MM.1S (cell line): ENCODE data around the gene SPTBN1.
A peak's percentile ranks its signal among the peaks of the same experiment; 100 is the strongest.

Experiments
- DNase-seq: peaks from one replicate; pipeline ENCODE4 v3.0.0-alpha.2; 2015
- H2AFZ ChIP-seq: fragments of 300-600 bp; sonication (generic); 2 replicates; pipeline ENCODE4 v1.6.0; 2016; ENCODE audit warnings: antibody characterized with exemption, low read length
- H3F3A ChIP-seq: fragments of 300-600 bp; sonication (generic); 2 replicates; pipeline ENCODE4 v1.6.1; 2016; ENCODE audit warnings: mild to moderate bottlenecking, antibody characterized with exemption, low read length, moderate library complexity, mixed read lengths; ENCODE audit not compliant: insufficient read depth
- H3K27ac ChIP-seq: fragments of 300-600 bp; sonication (generic); 2 replicates; pipeline ENCODE4 v1.5.1; 2016; ENCODE audit warnings: mild to moderate bottlenecking, low read length
- H3K27me3 ChIP-seq: fragments of 300-600 bp; sonication (generic); replicated peaks from 2 replicates; pipeline ENCODE4 v1.6.0; 2016; ENCODE audit warnings: low read length; ENCODE audit not compliant: insufficient read depth
- H3K36me3 ChIP-seq: fragments of 300-600 bp; sonication (generic); replicated peaks from 2 replicates; pipeline ENCODE4 v1.6.1; 2016; ENCODE audit warnings: mild to moderate bottlenecking, low read length, mixed read lengths; ENCODE audit not compliant: insufficient read depth
- H3K4me1 ChIP-seq: fragments of 300-600 bp; sonication (generic); 2 replicates; pipeline ENCODE4 v1.6.1; 2016; ENCODE audit warnings: low read length, mixed read lengths
- H3K4me2 ChIP-seq: fragments of 300-600 bp; sonication (generic); 2 replicates; pipeline ENCODE4 v1.6.0; 2016; ENCODE audit warnings: low read depth, low read length
- H3K4me3 ChIP-seq: fragments of 300-600 bp; sonication (generic); 2 replicates; pipeline ENCODE4 v1.5.1; 2016; ENCODE audit warnings: low read length, mixed read lengths
- H3K79me2 ChIP-seq: fragments of 300-600 bp; sonication (generic); 2 replicates; pipeline ENCODE4 v1.6.1; 2016; ENCODE audit warnings: mixed run types, low read length, mixed read lengths
- H3K9ac ChIP-seq: fragments of 300-600 bp; sonication (generic); 2 replicates; pipeline ENCODE4 v1.6.1; 2016; ENCODE audit warnings: low read length, mixed read lengths
- H3K9me2 ChIP-seq: fragments of 300-600 bp; sonication (generic); replicated peaks from 2 replicates; pipeline ENCODE4 v1.6.1; 2016; ENCODE audit warnings: mild to moderate bottlenecking, low read length, mixed read lengths; ENCODE audit not compliant: insufficient read depth
- H3K9me3 ChIP-seq: fragments of 300-600 bp; sonication (generic); replicated peaks from 2 replicates; pipeline ENCODE4 v1.6.1; 2016; ENCODE audit warnings: mild to moderate bottlenecking, low read length, mixed read lengths; ENCODE audit not compliant: insufficient read depth
- H4K20me1 ChIP-seq: fragments of 300-600 bp; sonication (generic); 2 replicates; pipeline ENCODE4 v1.6.1; 2016; ENCODE audit warnings: mild to moderate bottlenecking, low read length, moderate library complexity, mixed read lengths; ENCODE audit not compliant: insufficient read depth
- CTCF ChIP-seq: fragments of 300-600 bp; sonication (generic); IDR thresholded peaks from 2 replicates; pipeline ENCODE4 v1.5.1; 2016; ENCODE audit warnings: antibody characterized with exemption, low read length, mixed read lengths
- EZH2 ChIP-seq: fragments of 300-600 bp; sonication (generic); optimal IDR thresholded peaks from 2 replicates; pipeline ENCODE3; 2017; ENCODE audit warnings: low read depth, mild to moderate bottlenecking, antibody characterized with exemption, low read length, mixed read lengths
- EZH2phosphoT487 ChIP-seq: fragments of 300-600 bp; sonication (generic); IDR thresholded peaks from 2 replicates; pipeline ENCODE4 v1.6.1; 2018; ENCODE audit warnings: antibody characterized with exemption, low read length

Gene SPTBN1

DNA sequence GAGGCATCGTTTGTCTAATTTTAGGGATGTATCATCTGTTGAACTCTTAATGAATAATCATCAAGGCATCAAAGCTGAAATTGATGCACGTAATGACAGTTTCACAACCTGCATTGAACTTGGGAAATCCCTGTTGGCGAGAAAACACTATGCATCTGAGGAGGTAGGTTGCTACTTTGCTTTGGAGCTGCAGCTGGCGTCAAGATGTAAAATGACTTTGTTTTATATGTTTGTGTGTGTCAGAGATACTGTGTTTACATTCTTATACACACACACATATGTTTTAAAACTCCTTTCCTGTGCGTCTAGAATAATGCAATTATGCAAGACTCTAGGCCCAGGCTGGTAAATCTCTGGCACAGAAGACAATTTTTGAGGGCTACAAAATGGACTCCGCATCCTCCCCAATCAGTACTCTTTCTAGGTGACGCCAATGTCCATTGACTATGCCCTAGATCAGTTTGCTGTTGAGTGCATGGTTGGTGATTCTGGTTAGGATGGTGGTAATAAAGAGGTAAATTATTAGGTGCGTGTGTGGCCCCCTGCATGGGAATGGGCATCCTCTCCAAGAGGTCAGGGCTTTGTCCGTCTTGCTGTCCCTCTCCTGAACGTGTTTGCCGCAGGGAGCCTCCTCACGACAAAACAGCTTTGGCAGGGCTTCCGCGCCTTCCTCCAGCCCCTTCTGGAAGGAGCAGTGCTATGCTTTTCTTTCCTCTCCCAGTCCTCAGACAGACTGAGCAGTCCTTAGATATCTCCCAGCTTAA is 199.1 kb downstream of the SPTBN1 start:
- H3K79me2 ChIP-seq, result peaks cover 41% of the 10 kb centered on the region
- H3K4me3 ChIP-seq, result no peak overlapping the region
- H3K9me2 ChIP-seq, result no peaks in the 10 kb centered on the region
- H4K20me1 ChIP-seq, result no peaks in the 10 kb centered on the region
- no peak for DNase-seq
- H3K9me3 ChIP-seq, result no peaks in the 10 kb centered on the region
- no peak overlapping the region for H3K9ac ChIP-seq
- no peaks in the 10 kb centered on the region for H3K27me3 ChIP-seq
- H3F3A ChIP-seq, result no peaks in the 10 kb centered on the region
- H3K4me1 ChIP-seq, result no peaks in the 10 kb centered on the region
- H2AFZ ChIP-seq, result no peak overlapping the region
- peaks cover 23% of the 10 kb centered on the region for H3K36me3 ChIP-seq
- no peak overlapping the region for H3K4me2 ChIP-seq
- H3K27ac ChIP-seq, result no peak overlapping the region
- TF ChIP-seq EZH2, result no peak
- no peak for TF ChIP-seq CTCF
- no peak for TF ChIP-seq EZH2phosphoT487

DNA sequence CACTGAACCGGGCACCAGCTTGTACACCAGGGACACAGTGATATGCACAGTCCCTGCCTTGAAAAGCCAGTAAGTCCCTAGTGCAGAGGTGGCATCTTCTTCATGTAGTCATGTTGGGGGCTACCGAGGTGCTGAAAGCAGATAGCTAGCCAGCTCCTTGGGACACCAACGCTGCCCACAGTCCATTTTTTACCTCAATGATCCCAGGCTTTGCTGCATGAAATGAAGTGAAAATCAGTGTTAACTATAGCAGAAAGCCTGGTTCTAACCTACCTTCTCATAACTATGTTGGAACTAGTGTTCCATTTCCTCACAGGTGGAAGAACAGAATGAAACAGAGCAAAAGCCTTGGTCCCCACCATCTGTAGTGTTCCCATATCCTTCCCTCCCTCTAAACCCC is 200.7 kb downstream of the SPTBN1 start:
- H3K79me2 ChIP-seq, result peaks cover 31% of the 10 kb centered on the region
- no peaks in the 10 kb centered on the region for H3K9me3 ChIP-seq
- no peaks in the 10 kb centered on the region for H3K9me2 ChIP-seq
- no peak for DNase-seq
- H4K20me1 ChIP-seq, result no peaks in the 10 kb centered on the region
- no peak overlapping the region for H3K4me3 ChIP-seq
- TF ChIP-seq EZH2, result no peak
- TF ChIP-seq EZH2phosphoT487, result no peak
- TF ChIP-seq CTCF, result no peak
- 0 out of 2 replicates have a peak, but pooled peaks cover 4% of the 10 kb centered on the region for H3F3A ChIP-seq
- peaks cover 27% of the 10 kb centered on the region for H3K36me3 ChIP-seq
- H3K4me1 ChIP-seq, result no peaks in the 10 kb centered on the region
- H2AFZ ChIP-seq, result no peak overlapping the region
- no peaks in the 10 kb centered on the region for H3K27me3 ChIP-seq
- no peak overlapping the region for H3K9ac ChIP-seq
- no peak overlapping the region for H3K4me2 ChIP-seq
- H3K27ac ChIP-seq, result no peak overlapping the region

DNA sequence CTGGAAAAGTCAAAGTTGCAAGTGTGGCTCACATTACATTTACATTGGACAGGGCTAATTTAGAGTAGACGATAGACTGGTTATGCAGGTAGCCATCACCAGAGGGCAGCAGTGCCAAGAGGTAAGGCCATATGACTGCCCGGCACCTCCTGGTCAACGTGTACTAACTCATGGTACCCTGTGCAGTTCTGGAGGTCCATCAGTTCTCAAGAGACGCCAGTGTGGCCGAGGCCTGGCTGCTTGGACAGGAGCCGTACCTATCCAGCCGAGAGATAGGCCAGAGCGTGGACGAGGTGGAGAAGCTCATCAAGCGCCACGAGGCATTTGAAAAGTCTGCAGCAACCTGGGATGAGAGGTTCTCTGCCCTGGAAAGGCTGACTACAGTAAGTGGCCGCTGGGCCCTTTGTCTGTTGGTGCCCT is 201.5 kb downstream of the SPTBN1 start:
- Histone ChIP-seq H3K27ac (no peak overlapping the region), H3K4me3 (no peak overlapping the region), H2AFZ (no peak overlapping the region), H3K36me3 (peaks cover 32% of the 10 kb centered on the region), H3F3A (0 out of 2 replicates have a peak, but pooled peaks cover 5% of the 10 kb centered on the region), H3K27me3 (no peaks in the 10 kb centered on the region), H3K9me3 (no peaks in the 10 kb centered on the region), H3K4me1 (no peaks in the 10 kb centered on the region), H3K4me2 (no peak overlapping the region), H4K20me1 (no peaks in the 10 kb centered on the region), H3K79me2 (peaks cover 31% of the 10 kb centered on the region), H3K9ac (no peak overlapping the region), H3K9me2 (no peaks in the 10 kb centered on the region)
- TF ChIP-seq CTCF (peak; percentile 56), EZH2phosphoT487 (no peak), EZH2 (no peak)
- DNase-seq, result peak; percentile 46
